ENCODE measurements around the gene ZCCHC7.

The ZCCHC7 gene

DNA sequence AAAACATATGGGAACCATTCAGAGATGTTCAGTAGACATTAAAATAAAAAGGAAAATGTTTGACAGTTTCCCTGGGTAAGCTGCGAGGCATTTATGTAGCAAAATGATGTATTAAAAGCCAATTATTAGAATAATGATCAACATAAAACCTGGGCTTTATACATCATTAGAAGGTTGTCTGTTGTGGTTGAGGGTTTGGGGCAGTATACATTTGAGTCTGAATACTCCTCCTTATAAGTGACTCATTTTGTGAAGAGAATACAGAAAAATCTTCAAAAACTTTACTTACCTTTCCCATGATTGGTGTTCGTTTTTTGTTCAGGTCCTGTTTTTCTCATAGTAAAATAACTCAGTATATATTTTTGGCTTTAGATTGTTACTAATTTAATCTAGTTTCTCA, 119.5 kb downstream of the ZCCHC7 start:
- H3K27ac ChIP-seq (ENCODE audit: insufficient read depth, low read length, poor library complexity, severe bottlenecking), result no peak overlapping the region
- H3K36me3 ChIP-seq (ENCODE audit: control insufficient read depth, insufficient read depth, low read length), result no peaks in the 10 kb centered on the region
- H3K27me3 ChIP-seq (replicated peaks; ENCODE audit: control insufficient read depth, insufficient read depth, low read length, poor library complexity, severe bottlenecking), result no peaks in the 10 kb centered on the region
- H3K4me3 ChIP-seq (ENCODE audit: insufficient read depth, low read depth, low read length, poor library complexity, severe bottlenecking), result no peak overlapping the region
- no peaks in the 10 kb centered on the region for H3K9me3 ChIP-seq (ENCODE audit: control insufficient read depth, low read length)
- no peak for DNase-seq
- H3K4me1 ChIP-seq (ENCODE audit: control insufficient read depth, insufficient read depth, low read length, poor library complexity, severe bottlenecking), result no peaks in the 10 kb centered on the region

DNA sequence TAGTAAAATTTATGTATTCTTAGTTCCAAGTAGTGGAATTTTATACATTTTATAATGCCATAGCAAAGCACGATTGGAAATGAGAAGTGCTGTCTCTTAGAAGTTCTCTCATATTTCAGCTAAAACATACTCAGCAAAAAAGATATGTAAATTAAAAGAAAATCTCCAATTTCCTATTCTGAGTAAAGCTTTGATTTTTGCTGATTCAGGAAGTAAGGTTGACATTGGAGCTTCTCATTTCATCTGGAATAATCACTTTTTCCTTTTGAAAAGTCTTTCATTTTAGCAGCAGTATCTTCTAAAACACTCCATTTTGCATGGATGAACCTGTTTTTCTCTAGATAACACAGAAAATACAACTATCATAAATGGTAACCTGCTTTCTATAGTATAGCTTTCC, 121.0 kb downstream of the ZCCHC7 start:
- H3K4me1 ChIP-seq (ENCODE audit: control insufficient read depth, insufficient read depth, low read length, poor library complexity, severe bottlenecking), result no peaks in the 10 kb centered on the region
- DNase-seq, result no peak

DNA sequence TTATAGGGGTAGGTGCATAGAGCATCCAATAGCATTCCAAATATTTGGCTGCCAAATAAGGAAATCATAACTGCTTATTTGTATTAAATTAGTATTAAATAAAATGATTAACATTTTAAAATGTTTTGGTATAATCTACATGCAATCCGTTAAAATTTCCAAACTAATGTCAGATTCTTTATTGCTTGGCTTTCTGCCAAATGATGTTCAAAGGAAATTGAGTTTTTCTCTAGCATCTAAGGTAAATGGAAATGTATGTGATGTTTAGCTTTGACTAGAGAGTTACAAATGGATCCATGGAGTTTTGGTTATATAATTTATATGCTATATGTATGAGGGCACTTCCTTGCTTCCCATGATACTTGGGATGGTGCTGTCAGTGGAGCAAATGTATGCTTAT, 121.7 kb downstream of the ZCCHC7 start:
- H3K9me3 ChIP-seq (ENCODE audit: control insufficient read depth, low read length), result no peaks in the 10 kb centered on the region
- no peak overlapping the region for H3K27ac ChIP-seq (ENCODE audit: insufficient read depth, low read length, poor library complexity, severe bottlenecking)
- no peaks in the 10 kb centered on the region for H3K27me3 ChIP-seq (replicated peaks; ENCODE audit: control insufficient read depth, insufficient read depth, low read length, poor library complexity, severe bottlenecking)
- DNase-seq, result no peak
- H3K4me1 ChIP-seq (ENCODE audit: control insufficient read depth, insufficient read depth, low read length, poor library complexity, severe bottlenecking), result no peaks in the 10 kb centered on the region
- no peaks in the 10 kb centered on the region for H3K36me3 ChIP-seq (ENCODE audit: control insufficient read depth, insufficient read depth, low read length)
- H3K4me3 ChIP-seq (ENCODE audit: insufficient read depth, low read depth, low read length, poor library complexity, severe bottlenecking), result no peak overlapping the region

More for the DNA sequence above, 121.0 kb downstream of the ZCCHC7 start:
- Histone ChIP-seq H3K36me3 (ENCODE audit: control insufficient read depth, insufficient read depth, low read length) (no peaks in the 10 kb centered on the region), H3K9me3 (ENCODE audit: control insufficient read depth, low read length) (no peaks in the 10 kb centered on the region), H3K4me3 (ENCODE audit: insufficient read depth, low read depth, low read length, poor library complexity, severe bottlenecking) (no peak overlapping the region), H3K27me3 (replicated peaks; ENCODE audit: control insufficient read depth, insufficient read depth, low read length, poor library complexity, severe bottlenecking) (no peaks in the 10 kb centered on the region), H3K27ac (ENCODE audit: insufficient read depth, low read length, poor library complexity, severe bottlenecking) (no peak overlapping the region)

DNA sequence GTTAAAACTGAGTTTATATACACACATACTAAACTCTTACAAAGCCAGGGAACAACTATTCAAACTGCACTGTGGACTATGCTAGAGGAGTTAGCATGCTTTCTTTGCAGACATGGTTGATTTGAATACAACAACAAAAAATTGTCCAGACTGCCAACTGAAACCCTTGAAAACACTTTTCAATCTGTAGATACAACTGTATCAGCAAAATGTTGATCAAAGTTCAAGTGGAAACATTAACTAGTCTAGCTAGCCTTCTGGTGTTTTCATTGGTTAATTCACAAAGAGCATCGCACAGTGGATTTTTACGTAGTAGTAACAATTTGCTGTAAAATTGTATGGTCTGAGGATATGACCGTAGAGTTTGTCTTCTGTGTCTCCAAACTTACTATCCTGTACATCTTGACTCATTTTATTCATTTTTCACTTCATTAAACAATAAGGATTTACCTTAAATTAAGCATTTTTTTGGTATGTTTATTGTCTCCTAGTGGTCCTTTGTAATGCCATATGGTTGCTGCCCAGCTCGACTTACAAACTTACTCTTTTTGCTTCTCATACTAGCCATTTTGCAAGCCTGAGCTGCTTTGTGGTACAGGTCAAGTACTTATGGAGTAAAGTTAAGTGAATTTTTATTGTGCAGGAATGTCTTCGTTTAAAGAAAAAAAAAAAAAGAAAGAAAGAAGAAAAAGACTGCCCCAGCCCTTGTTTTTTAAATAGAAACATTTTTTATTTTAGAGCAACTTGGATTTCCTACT, 123.4 kb downstream of the ZCCHC7 start:
- no peak for DNase-seq

DNA sequence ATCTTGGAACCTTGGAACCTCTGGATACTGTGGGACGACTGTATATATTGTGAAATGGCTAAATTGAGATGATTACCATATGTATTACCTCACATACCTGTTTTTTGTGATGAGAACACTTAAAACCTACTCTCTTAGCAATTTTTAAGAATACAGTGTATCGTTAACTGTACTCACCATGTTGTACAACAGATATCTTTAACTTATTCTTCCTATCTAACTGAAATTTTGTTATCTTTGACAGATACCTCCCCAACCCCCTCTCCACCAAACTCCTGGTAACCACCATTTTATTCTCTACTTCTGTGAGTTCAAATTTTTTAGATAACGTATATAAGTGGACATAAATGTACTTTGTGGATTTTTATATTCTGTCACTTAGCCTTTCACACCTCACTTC, 126.5 kb downstream of the ZCCHC7 start:
- Histone ChIP-seq H3K27me3 (replicated peaks; ENCODE audit: control insufficient read depth, insufficient read depth, low read length, poor library complexity, severe bottlenecking) (no peaks in the 10 kb centered on the region), H3K36me3 (ENCODE audit: control insufficient read depth, insufficient read depth, low read length) (no peaks in the 10 kb centered on the region), H3K27ac (ENCODE audit: insufficient read depth, low read length, poor library complexity, severe bottlenecking) (no peak overlapping the region), H3K4me3 (ENCODE audit: insufficient read depth, low read depth, low read length, poor library complexity, severe bottlenecking) (no peak overlapping the region), H3K4me1 (ENCODE audit: control insufficient read depth, insufficient read depth, low read length, poor library complexity, severe bottlenecking) (no peaks in the 10 kb centered on the region), H3K9me3 (ENCODE audit: control insufficient read depth, low read length) (no peaks in the 10 kb centered on the region)
- no peak for DNase-seq

More for the DNA sequence above, 123.4 kb downstream of the ZCCHC7 start:
- Histone ChIP-seq H3K36me3 (ENCODE audit: control insufficient read depth, insufficient read depth, low read length) (no peaks in the 10 kb centered on the region), H3K4me3 (ENCODE audit: insufficient read depth, low read depth, low read length, poor library complexity, severe bottlenecking) (no peak overlapping the region), H3K27ac (ENCODE audit: insufficient read depth, low read length, poor library complexity, severe bottlenecking) (no peak overlapping the region), H3K27me3 (replicated peaks; ENCODE audit: control insufficient read depth, insufficient read depth, low read length, poor library complexity, severe bottlenecking) (no peaks in the 10 kb centered on the region), H3K4me1 (ENCODE audit: control insufficient read depth, insufficient read depth, low read length, poor library complexity, severe bottlenecking) (no peaks in the 10 kb centered on the region), H3K9me3 (ENCODE audit: control insufficient read depth, low read length) (no peaks in the 10 kb centered on the region)

DNA sequence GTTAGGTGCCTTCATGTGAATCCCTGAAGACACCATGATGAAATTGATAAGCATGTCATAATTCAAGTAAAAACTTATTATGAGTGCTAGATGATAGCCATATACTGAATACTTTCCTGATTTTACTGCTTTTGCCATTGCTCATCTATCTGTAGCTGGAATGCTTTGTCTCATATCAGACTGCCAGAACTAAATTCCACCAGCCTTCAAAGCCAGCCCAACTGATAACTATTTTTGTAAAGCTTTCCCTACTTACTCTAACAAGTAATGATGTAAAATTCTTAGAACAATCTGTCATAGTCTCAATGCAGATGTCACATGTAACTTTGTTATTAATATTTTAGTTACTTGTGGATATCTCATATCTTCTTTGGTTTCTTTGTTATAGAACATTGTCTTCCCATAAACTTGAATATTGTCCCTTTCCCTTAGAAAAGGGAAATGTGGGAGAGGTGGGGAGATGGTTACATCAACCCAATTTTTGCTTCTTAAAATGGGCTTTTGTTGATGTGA, 128.3 kb downstream of the ZCCHC7 start:
- no peak for DNase-seq
- H3K4me1 ChIP-seq (ENCODE audit: control insufficient read depth, insufficient read depth, low read length, poor library complexity, severe bottlenecking), result no peaks in the 10 kb centered on the region
- H3K4me3 ChIP-seq (ENCODE audit: insufficient read depth, low read depth, low read length, poor library complexity, severe bottlenecking), result no peak overlapping the region

DNA sequence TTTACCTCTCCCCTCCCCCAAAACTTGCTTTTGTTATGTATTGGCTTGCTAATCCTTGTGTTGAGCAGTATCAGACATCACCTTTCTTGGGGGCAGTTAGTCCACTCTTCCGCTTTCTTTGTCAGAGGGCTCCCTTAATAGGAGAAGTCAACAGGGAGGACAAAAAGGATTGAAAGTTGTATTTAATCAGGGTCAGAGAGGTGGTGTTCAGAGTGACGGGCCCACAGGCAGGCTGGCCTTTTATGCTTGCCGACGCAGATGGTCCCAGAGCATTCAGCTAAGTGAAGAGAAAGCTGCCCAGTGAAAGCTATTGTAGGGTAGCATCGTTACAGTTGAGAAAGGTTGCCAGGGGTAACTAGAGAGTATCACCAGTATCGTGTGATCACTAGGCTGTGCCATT, 131.1 kb downstream of the ZCCHC7 start:
- H3K4me3 ChIP-seq (ENCODE audit: insufficient read depth, low read depth, low read length, poor library complexity, severe bottlenecking), result no peak overlapping the region
- H3K4me1 ChIP-seq (ENCODE audit: control insufficient read depth, insufficient read depth, low read length, poor library complexity, severe bottlenecking), result no peaks in the 10 kb centered on the region
- no peak for DNase-seq
- no peaks in the 10 kb centered on the region for H3K27me3 ChIP-seq (replicated peaks; ENCODE audit: control insufficient read depth, insufficient read depth, low read length, poor library complexity, severe bottlenecking)
- no peak overlapping the region for H3K27ac ChIP-seq (ENCODE audit: insufficient read depth, low read length, poor library complexity, severe bottlenecking)
- no peaks in the 10 kb centered on the region for H3K9me3 ChIP-seq (ENCODE audit: control insufficient read depth, low read length)
- H3K36me3 ChIP-seq (ENCODE audit: control insufficient read depth, insufficient read depth, low read length), result no peaks in the 10 kb centered on the region

More for the DNA sequence above, 128.3 kb downstream of the ZCCHC7 start:
- Histone ChIP-seq H3K9me3 (ENCODE audit: control insufficient read depth, low read length) (no peaks in the 10 kb centered on the region), H3K27ac (ENCODE audit: insufficient read depth, low read length, poor library complexity, severe bottlenecking) (no peak overlapping the region), H3K27me3 (replicated peaks; ENCODE audit: control insufficient read depth, insufficient read depth, low read length, poor library complexity, severe bottlenecking) (no peaks in the 10 kb centered on the region), H3K36me3 (ENCODE audit: control insufficient read depth, insufficient read depth, low read length) (no peaks in the 10 kb centered on the region)

DNA sequence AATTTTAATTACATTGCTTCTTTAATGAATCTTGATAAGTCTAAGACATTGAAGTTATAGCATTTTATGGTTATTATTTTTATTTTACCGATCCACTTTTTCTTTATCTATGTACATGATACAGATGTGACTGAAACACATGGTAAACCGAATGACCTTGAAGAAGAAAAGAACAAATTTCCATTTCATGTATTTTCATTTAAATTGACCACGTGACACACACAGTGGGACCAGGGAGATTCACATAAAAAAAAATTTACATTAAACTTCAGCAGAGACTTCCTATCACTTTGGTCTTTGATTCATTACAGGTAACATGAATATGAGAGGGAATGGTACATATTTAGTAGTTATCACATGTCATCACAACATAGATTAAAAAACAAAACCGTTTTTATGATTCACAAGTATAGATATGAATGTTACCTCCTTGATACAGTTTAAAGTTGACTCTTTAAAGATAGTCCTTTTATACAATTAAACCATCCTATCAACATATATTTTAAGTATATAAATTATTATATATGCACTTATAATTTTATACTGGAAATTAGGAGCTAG, 133.1 kb downstream of the ZCCHC7 start:
- no peaks in the 10 kb centered on the region for H3K27me3 ChIP-seq (replicated peaks; ENCODE audit: control insufficient read depth, insufficient read depth, low read length, poor library complexity, severe bottlenecking)
- no peak overlapping the region for H3K4me3 ChIP-seq (ENCODE audit: insufficient read depth, low read depth, low read length, poor library complexity, severe bottlenecking)
- H3K27ac ChIP-seq (ENCODE audit: insufficient read depth, low read length, poor library complexity, severe bottlenecking), result no peak overlapping the region
- H3K9me3 ChIP-seq (ENCODE audit: control insufficient read depth, low read length), result no peaks in the 10 kb centered on the region
- no peaks in the 10 kb centered on the region for H3K4me1 ChIP-seq (ENCODE audit: control insufficient read depth, insufficient read depth, low read length, poor library complexity, severe bottlenecking)
- H3K36me3 ChIP-seq (ENCODE audit: control insufficient read depth, insufficient read depth, low read length), result no peaks in the 10 kb centered on the region
- DNase-seq, result no peak

DNA sequence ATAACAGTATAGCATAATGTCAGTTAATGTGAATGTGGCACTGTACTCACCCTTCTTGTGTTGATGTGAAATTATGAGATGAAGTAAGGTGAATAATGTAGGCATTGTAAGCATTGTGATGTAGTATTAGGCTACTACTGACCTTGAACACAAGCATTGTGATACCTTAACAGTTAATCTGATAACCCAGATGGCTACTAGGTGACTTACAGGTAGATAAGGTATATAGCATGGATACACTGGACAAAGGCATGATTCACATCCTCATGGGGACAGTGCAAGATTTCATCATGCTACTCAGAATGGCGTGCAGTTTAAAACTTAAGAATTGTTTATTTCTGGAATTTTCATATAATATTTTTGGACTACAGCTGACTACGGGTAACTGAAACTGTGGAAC, 134.8 kb downstream of the ZCCHC7 start:
- H3K4me3 ChIP-seq (ENCODE audit: insufficient read depth, low read depth, low read length, poor library complexity, severe bottlenecking), result no peak overlapping the region
- H3K27ac ChIP-seq (ENCODE audit: insufficient read depth, low read length, poor library complexity, severe bottlenecking), result no peak overlapping the region
- DNase-seq, result no peak
- H3K27me3 ChIP-seq (replicated peaks; ENCODE audit: control insufficient read depth, insufficient read depth, low read length, poor library complexity, severe bottlenecking), result no peaks in the 10 kb centered on the region
- H3K36me3 ChIP-seq (ENCODE audit: control insufficient read depth, insufficient read depth, low read length), result no peaks in the 10 kb centered on the region
- no peaks in the 10 kb centered on the region for H3K9me3 ChIP-seq (ENCODE audit: control insufficient read depth, low read length)
- H3K4me1 ChIP-seq (ENCODE audit: control insufficient read depth, insufficient read depth, low read length, poor library complexity, severe bottlenecking), result no peaks in the 10 kb centered on the region

Measured in effector memory CD4-positive, alpha-beta T cell (primary cell).